Hepatocyte (in vitro differentiated cells): ENCODE results near the gene CHD5. TPM values are rescaled to one million over a fixed set of nuclear protein-coding genes. Genes with fewer than 3 reads are reported as not detected.
A peak's percentile ranks its signal among the peaks of the same experiment; 100 is the strongest.

Experiments used
- DNase-seq: peaks from one replicate; pipeline ENCODE4 v3.0.0-alpha.2; 2016; ENCODE audit warnings: low spot score
- H2AFZ ChIP-seq: fragments of 200-600 bp; sonication (generic); 2 replicates; pipeline ENCODE4 v1.6.0; 2016; ENCODE audit warnings: antibody characterized with exemption, mild to moderate bottlenecking
- H3K27ac ChIP-seq: fragments of 200-600 bp; sonication (generic); 2 replicates; pipeline ENCODE4 v1.5.1; 2016; ENCODE audit warnings: mild to moderate bottlenecking
- H3K27me3 ChIP-seq: fragments of 200-600 bp; sonication (generic); 2 replicates; pipeline ENCODE4 v1.6.1; 2016
- H3K36me3 ChIP-seq: fragments of 200-600 bp; sonication (generic); replicated peaks from 2 replicates; pipeline ENCODE4 v1.5.1; 2016; ENCODE audit warnings: low read depth; ENCODE audit not compliant: insufficient read depth
- H3K4me1 ChIP-seq: fragments of 200-600 bp; sonication (generic); 2 replicates; pipeline ENCODE4 v1.5.1; 2016; ENCODE audit warnings: mild to moderate bottlenecking, moderate library complexity; ENCODE audit not compliant: insufficient read depth
- H3K4me2 ChIP-seq: fragments of 200-600 bp; sonication (generic); 2 replicates; pipeline ENCODE4 v1.6.0; 2016
- H3K4me3 ChIP-seq: fragments of 200-600 bp; sonication (generic); 2 replicates; pipeline ENCODE4 v1.5.1; 2016; ENCODE audit warnings: mild to moderate bottlenecking
- H3K79me2 ChIP-seq: fragments of 200-600 bp; sonication (generic); 2 replicates; pipeline ENCODE4 v1.6.0; 2017; ENCODE audit warnings: mild to moderate bottlenecking
- H3K9me2 ChIP-seq: fragments of 200-600 bp; sonication (generic); replicated peaks from 2 replicates; pipeline ENCODE4 v1.6.0; 2017; ENCODE audit warnings: mild to moderate bottlenecking; ENCODE audit not compliant: insufficient read depth
- H3K9me3 ChIP-seq: fragments of 200-600 bp; sonication (generic); 2 replicates; pipeline ENCODE4 v1.5.1; 2016; ENCODE audit warnings: low read depth, mild to moderate bottlenecking
- H4K20me1 ChIP-seq: fragments of 200-600 bp; sonication (generic); 2 replicates; pipeline ENCODE4 v1.6.0; 2016; ENCODE audit warnings: mild to moderate bottlenecking; ENCODE audit not compliant: insufficient read depth, poor library complexity, severe bottlenecking
- EZH2 ChIP-seq: fragments of 200-600 bp; sonication (generic); IDR thresholded peaks from 2 replicates; pipeline ENCODE4 v1.6.1; 2016; ENCODE audit warnings: antibody characterized with exemption, mild to moderate bottlenecking, borderline replicate concordance
- EZH2phosphoT487 ChIP-seq: fragments of 200-600 bp; sonication (generic); IDR thresholded peaks from one replicate; pipeline ENCODE4 v1.6.1; 2018; ENCODE audit warnings: antibody characterized with exemption, mild to moderate bottlenecking, low read depth, moderate library complexity; ENCODE audit not compliant: unreplicated experiment, severe bottlenecking
- WGBS: methylation state at CpG from one replicate; pipeline ENCODE4 v1.1.6; 2016; ENCODE audit warnings: low lambda C conversion rate; ENCODE audit errors: missing lambda C conversion rate; 5-methylcytosine and 5-hydroxymethylcytosine counted together
- polyA plus RNA-seq: library from polyadenylated mRNA; unstranded; fragments of >200 nt; fragmentation: Nextera tagmentation; extraction: Ambion mirVana; gene quantifications from 2 replicates; pipeline ENCODE4 v1.2.1, GENCODE V29; 2016
- total RNA-seq: library from RNA; depleted of rRNA; stranded (reverse); fragments of >200 nt; gene quantifications from 2 replicates; pipeline ENCODE4 v1.2.3, GENCODE V29; 2014
- TF ChIP-seq, protein P1 (sequence below): fragments of 200-600 bp; sonication (generic); IDR thresholded peaks from 2 replicates; pipeline ENCODE4 v1.5.1; 2016; ENCODE audit warnings: antibody characterized with exemption, mild to moderate bottlenecking; ENCODE audit not compliant: poor library complexity

CHD5 gene
- total and polyA plus RNA-seq, 2 experiments from 2014 or later = 0.13 TPM; not detected in 1

DNA sequence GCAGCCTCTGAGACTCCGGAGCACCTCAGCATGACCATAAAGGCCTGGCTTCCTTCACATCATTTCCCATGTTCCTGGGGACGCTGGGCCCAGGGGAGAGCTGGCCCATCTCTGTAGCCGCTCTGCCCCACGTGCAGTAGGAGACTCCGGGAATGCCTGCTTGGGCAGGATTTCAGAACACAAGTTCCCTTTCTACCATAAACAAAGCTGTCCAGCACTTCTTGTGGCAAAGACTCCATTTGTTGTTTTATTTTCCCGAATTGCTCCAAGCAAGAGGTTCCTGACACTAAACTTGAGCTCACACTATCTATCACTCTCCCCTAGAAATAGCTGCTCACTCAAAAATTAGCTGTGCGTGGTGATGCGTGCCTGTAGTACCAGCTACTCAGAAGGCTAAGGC lies 21.9 kb downstream of the CHD5 start:
- no peak overlapping the region for H3K4me2 ChIP-seq
- WGBS = 76% methylated on average over 8 of the region's 8 CpGs

DNA sequence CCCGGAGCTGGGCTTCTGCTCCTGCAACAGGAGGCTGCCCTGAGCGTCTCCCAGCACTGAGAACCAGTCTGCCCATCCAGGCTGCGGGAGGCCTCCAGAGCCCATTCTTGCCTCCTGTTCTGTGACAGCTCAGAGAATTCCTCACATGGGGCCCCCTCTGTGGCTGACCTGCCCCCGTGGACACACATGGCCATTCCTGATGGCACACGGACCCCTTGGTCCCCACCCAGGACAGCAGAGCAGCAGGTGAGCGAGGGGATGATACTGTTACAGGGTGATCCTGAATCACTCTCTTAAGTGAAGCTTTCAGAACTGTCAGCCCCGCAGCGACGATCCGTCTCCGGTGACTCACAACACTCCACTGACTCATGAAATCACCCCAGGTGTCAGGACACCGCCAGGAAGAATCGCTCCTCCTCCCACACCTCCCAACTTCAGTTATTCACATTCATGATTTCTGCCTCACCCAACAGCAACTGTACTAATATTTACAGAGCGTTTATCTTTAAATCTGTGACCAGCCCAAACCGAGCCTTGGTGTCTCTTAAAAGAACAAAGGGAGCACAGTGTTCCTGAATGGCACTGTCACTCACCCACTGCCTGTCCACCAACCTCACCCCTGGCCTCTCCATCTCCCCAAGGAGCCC lies 22.5 kb downstream of the CHD5 start:
- Histone ChIP-seq H3K9me2 (no peaks in the 10 kb centered on the region), H3K27ac (peak overlapping the region; percentile 38), H3K4me1 (peaks cover 7% of the 10 kb centered on the region), H3K9me3 (no peaks in the 10 kb centered on the region), H2AFZ (no peak overlapping the region), H3K79me2 (no peaks in the 10 kb centered on the region), H3K36me3 (no peaks in the 10 kb centered on the region), H3K4me2 (no peak overlapping the region), H3K4me3 (no peak overlapping the region), H3K27me3 (peaks cover 3% of the 10 kb centered on the region), H4K20me1 (no peaks in the 10 kb centered on the region)
- DNase-seq = peak; percentile 83
- no peak for TF ChIP-seq EZH2
- 30% methylated on average over 15 of the region's 15 CpGs for WGBS

More for the DNA sequence above, 21.9 kb downstream of the CHD5 start:
- Histone ChIP-seq H3K4me1 (peaks cover 7% of the 10 kb centered on the region), H3K27ac (no peak overlapping the region), H3K36me3 (no peaks in the 10 kb centered on the region), H2AFZ (no peak overlapping the region), H4K20me1 (no peaks in the 10 kb centered on the region), H3K4me3 (no peak overlapping the region), H3K79me2 (no peaks in the 10 kb centered on the region), H3K9me2 (no peaks in the 10 kb centered on the region), H3K27me3 (peaks cover 4% of the 10 kb centered on the region), H3K9me3 (no peaks in the 10 kb centered on the region)
- DNase-seq = no peak
- TF ChIP-seq, protein P1, sequence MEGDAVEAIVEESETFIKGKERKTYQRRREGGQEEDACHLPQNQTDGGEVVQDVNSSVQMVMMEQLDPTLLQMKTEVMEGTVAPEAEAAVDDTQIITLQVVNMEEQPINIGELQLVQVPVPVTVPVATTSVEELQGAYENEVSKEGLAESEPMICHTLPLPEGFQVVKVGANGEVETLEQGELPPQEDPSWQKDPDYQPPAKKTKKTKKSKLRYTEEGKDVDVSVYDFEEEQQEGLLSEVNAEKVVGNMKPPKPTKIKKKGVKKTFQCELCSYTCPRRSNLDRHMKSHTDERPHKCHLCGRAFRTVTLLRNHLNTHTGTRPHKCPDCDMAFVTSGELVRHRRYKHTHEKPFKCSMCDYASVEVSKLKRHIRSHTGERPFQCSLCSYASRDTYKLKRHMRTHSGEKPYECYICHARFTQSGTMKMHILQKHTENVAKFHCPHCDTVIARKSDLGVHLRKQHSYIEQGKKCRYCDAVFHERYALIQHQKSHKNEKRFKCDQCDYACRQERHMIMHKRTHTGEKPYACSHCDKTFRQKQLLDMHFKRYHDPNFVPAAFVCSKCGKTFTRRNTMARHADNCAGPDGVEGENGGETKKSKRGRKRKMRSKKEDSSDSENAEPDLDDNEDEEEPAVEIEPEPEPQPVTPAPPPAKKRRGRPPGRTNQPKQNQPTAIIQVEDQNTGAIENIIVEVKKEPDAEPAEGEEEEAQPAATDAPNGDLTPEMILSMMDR = no peak
- no peak for TF ChIP-seq EZH2phosphoT487
- no peak for TF ChIP-seq EZH2

- Histone ChIP-seq H3K27ac (peak overlapping the region; percentile 38), H3K79me2 (no peaks in the 10 kb centered on the region), H3K9me2 (no peaks in the 10 kb centered on the region), H4K20me1 (no peaks in the 10 kb centered on the region), H3K36me3 (no peaks in the 10 kb centered on the region), H3K4me1 (peaks cover 7% of the 10 kb centered on the region), H3K9me3 (no peaks in the 10 kb centered on the region), H3K4me2 (no peak overlapping the region), H3K27me3 (peaks cover 3% of the 10 kb centered on the region), H3K4me3 (no peak overlapping the region), H2AFZ (no peak overlapping the region)
- 60% methylated on average over 2 of the region's 2 CpGs for WGBS
- DNase-seq = no peak
- TF ChIP-seq EZH2phosphoT487 (no peak), EZH2 (no peak)
- TF ChIP-seq, protein P1 = no peak
These were observed 23.0 kb downstream of the CHD5 start for GRCh38 chr1:6157132-6157527.

DNA sequence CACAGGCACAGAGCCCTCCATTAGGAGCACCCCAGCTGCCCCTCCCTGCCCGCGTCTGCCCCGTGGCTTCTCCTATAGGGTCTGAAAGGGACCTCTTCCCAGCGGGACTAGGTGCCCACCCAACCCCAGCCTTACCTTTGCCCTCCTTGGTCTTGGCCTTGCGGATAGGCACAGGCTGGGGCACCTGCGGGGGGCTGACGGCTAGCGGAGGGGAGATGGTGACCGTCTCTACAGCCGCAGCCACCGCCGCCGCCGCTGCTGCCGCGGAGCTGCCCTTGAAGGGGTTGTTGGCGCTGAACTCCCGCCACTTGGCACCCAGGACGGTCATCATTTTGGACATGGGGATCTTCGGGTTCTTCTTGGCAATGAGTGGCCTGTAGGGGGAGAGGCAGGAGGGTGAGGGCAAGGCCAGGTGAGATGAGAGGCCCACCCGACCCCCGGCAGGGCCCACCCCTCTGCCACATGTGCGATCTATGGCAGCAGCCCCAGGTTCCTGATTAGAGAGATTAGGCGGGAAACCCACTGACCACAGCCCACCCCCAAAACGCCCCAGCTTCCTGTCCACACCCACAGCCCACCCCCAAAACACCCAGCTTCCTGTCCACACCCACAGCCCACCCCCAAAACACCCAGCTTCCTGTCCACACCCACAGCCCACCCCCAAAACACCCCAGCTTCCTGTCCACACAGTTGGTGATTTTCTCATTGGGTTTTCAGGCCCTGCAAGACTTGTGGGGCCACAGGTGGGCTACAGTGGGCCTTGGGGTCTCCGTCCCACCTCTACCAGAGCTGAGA lies 25.4 kb downstream of the CHD5 start:
- H3K27me3 ChIP-seq = peaks cover 1% of the 10 kb centered on the region
- 95% methylated on average over 20 of the region's 26 CpGs for WGBS

More for the DNA sequence above, 25.4 kb downstream of the CHD5 start:
- Histone ChIP-seq H3K4me1 (peaks cover 7% of the 10 kb centered on the region), H3K4me2 (no peak overlapping the region), H4K20me1 (no peaks in the 10 kb centered on the region), H3K79me2 (no peaks in the 10 kb centered on the region), H3K4me3 (no peak overlapping the region), H3K36me3 (no peaks in the 10 kb centered on the region), H3K9me3 (no peaks in the 10 kb centered on the region), H3K9me2 (no peaks in the 10 kb centered on the region), H2AFZ (no peak overlapping the region), H3K27ac (no peak overlapping the region)
- TF ChIP-seq EZH2 = no peak
- TF ChIP-seq, protein P1 = no peak
- TF ChIP-seq EZH2phosphoT487 = no peak
- no peak for DNase-seq
